OCI-LY7 (cell line): ENCODE data around the gene PIP5K1C.

Source experiments
- CTCF ChIP-seq: fragments of 200-600 bp; sonication (generic); conservative IDR thresholded peaks from 2 replicates; pipeline ENCODE4 v1.5.1; 2014; ENCODE audit warnings: mild to moderate bottlenecking, antibody characterized with exemption, low read length, moderate library complexity, mixed read lengths
- EZH2phosphoT487 ChIP-seq: fragments of 200-600 bp; sonication (generic); IDR thresholded peaks from 2 replicates; pipeline ENCODE4 v1.6.1; 2018; ENCODE audit warnings: low read depth, borderline replicate concordance, mild to moderate bottlenecking, mixed run types, antibody characterized with exemption, low read length, moderate library complexity, mixed read lengths

DNA sequence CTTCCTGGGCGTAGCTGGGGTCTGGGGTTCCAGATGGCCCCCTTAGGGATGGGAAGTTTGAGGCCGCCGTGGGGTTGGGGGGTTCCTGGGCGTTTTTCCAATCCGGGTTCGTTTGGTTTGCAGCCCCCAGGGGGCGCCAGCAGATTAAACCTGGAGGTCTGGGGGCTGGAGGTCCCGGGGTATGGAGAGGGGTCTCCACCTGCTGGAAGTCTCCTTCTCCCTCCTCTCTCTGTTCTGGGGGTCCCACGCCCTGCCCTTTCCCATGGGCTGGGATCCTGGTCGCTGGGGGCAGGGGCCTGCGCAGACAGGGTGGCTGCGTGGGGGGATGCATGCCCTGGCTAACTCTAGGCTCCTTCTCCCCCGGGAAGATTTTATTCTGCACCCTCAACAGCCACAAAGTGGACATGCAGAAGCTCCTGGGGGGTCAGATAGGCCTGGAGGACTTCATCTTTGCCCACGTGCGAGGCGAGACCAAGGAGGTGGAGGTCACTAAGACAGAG is 114.1 kb downstream of the PIP5K1C start:
- TF ChIP-seq CTCF (peak; percentile 80), EZH2phosphoT487 (no peak)
